ENCODE results near the gene KRT84. TPM values are rescaled to one million over a fixed set of nuclear protein-coding genes. Genes with fewer than 3 reads are reported as not detected.

Gene KRT84
- total RNA-seq, 1 experiment from 2014 or later: not detected

GRCh38 chr12:52332381-52332780 lies 53.1 kb downstream of the KRT84 start:
- DNase-seq (ENCODE audit: low read depth, low spot score): no peak
- ChIA-PET POLR2A (interaction anchor here (0.9 kb wide), 1 partner anchor 24 kb away, joined by 4 read pairs; no protein-coding TSS in a partner anchor), CTCF (no interaction called here), RAD21 (ENCODE audit: low non-redundant PET in 1 of 2, low total read pairs in 2 of 2, uncharacterized antibody in 2 of 2, unreplicated experiment in 2 of 2) (no interaction called here)
- TF ChIP-seq SIN3A (IDR thresholded peaks at IDR 0.05; ENCODE audit: low read depth) (no peak), CBX3 (IDR thresholded peaks at IDR 0.05; ENCODE audit: low read depth) (no peak), EZH2 (IDR thresholded peaks at IDR 0.05) (no peak)
- Histone ChIP-seq H4K20me1 (ENCODE audit: insufficient read depth) (no peaks in the 10 kb centered on the region), H3K9ac (ENCODE audit: low read length) (no peak overlapping the region), H3K4me1 (ENCODE audit: control insufficient read depth in 1 of 2, insufficient read depth in 2 of 2, low read length in 2 of 2) (peaks cover 0 to 17% of the 10 kb centered on the region in 2 experiments; a peak in 2 of 4 replicates), H3K9me2 (ENCODE audit: insufficient read depth) (no peaks in the 10 kb centered on the region), H3K4me3 (replicated peaks in 1 of 2; ENCODE audit: low read depth in 1 of 2, low read length in 2 of 2) (no peak overlapping the region), H3K4me2 (ENCODE audit: low read length) (no peak overlapping the region), H3K27ac (ENCODE audit: low read depth, low read length) (no peak overlapping the region), H2AFZ (ENCODE audit: low read depth, low read length, poor library complexity, severe bottlenecking) (no peak overlapping the region), H3K27me3 (ENCODE audit: insufficient read depth, low read length) (no peaks in the 10 kb centered on the region), H3K9me3 (ENCODE audit: control insufficient read depth in 1 of 2, insufficient read depth in 1 of 2, low read depth in 1 of 2, low read length in 2 of 2) (no peaks in the 10 kb centered on the region), H3K36me3 (ENCODE audit: control insufficient read depth in 1 of 2, insufficient read depth in 2 of 2, low read length in 2 of 2) (no peaks in the 10 kb centered on the region), H3K79me2 (ENCODE audit: insufficient read depth, low read length) (no peaks in the 10 kb centered on the region)
- ATAC-seq: no peak
- intact Hi-C loops (cut with micrococcal nuclease): no loop called here
- no TSS peak for BruUV-seq (replicated peaks)

GRCh38 chr12:52331833-52332232 lies 53.6 kb downstream of the KRT84 start:
- intact Hi-C loops (cut with micrococcal nuclease): no loop called here
- Histone ChIP-seq H3K4me1 (ENCODE audit: control insufficient read depth in 1 of 2, insufficient read depth in 2 of 2, low read length in 2 of 2) (peaks cover 0 to 18% of the 10 kb centered on the region in 2 experiments; a peak in 2 of 4 replicates), H3K36me3 (ENCODE audit: control insufficient read depth in 1 of 2, insufficient read depth in 2 of 2, low read length in 2 of 2) (no peaks in the 10 kb centered on the region), H4K20me1 (ENCODE audit: insufficient read depth) (no peaks in the 10 kb centered on the region), H3K79me2 (ENCODE audit: insufficient read depth, low read length) (no peaks in the 10 kb centered on the region), H3K9me3 (ENCODE audit: control insufficient read depth in 1 of 2, insufficient read depth in 1 of 2, low read depth in 1 of 2, low read length in 2 of 2) (no peaks in the 10 kb centered on the region), H3K9me2 (ENCODE audit: insufficient read depth) (no peaks in the 10 kb centered on the region), H3K27ac (ENCODE audit: low read depth, low read length) (no peak overlapping the region), H2AFZ (ENCODE audit: low read depth, low read length, poor library complexity, severe bottlenecking) (no peak overlapping the region), H3K27me3 (ENCODE audit: insufficient read depth, low read length) (no peaks in the 10 kb centered on the region), H3K4me2 (ENCODE audit: low read length) (no peak overlapping the region), H3K9ac (ENCODE audit: low read length) (no peak overlapping the region), H3K4me3 (replicated peaks in 1 of 2; ENCODE audit: low read depth in 1 of 2, low read length in 2 of 2) (no peak overlapping the region)
- no peak for DNase-seq (ENCODE audit: low read depth, low spot score)
- TF ChIP-seq EGR1 (IDR thresholded peaks at IDR 0.05; ENCODE audit: low read depth) (no peak), CBX3 (IDR thresholded peaks at IDR 0.05; ENCODE audit: low read depth) (no peak), JUND (IDR thresholded peaks at IDR 0.05) (no peak), ELF1 (IDR thresholded peaks at IDR 0.05; ENCODE audit: borderline replicate concordance, low read depth) (no peak), SRF (IDR thresholded peaks at IDR 0.05; ENCODE audit: low read depth) (no peak), REST (IDR thresholded peaks at IDR 0.05; ENCODE audit: low read depth) (no peak), MAX (IDR thresholded peaks at IDR 0.05) (no peak), SIN3A (IDR thresholded peaks at IDR 0.05; ENCODE audit: low read depth) (no peak), YY1 (IDR thresholded peaks at IDR 0.05; ENCODE audit: extremely low read depth, insufficient replicate concordance, low read depth, low read length) (no peak), ZBTB33 (IDR thresholded peaks at IDR 0.05; ENCODE audit: extremely low read depth, insufficient replicate concordance, low read length) (no peak), TCF7L2 (IDR thresholded peaks at IDR 0.05; ENCODE audit: borderline replicate concordance, extremely low read depth, insufficient read depth, insufficient read length) (no peak)
- RAD21 ChIA-PET (ENCODE audit: low non-redundant PET in 1 of 2, low total read pairs in 2 of 2, uncharacterized antibody in 2 of 2, unreplicated experiment in 2 of 2): no interaction called here
- CTCF ChIA-PET: interaction anchor here (1.0 to 1.5 kb wide), 2 partner anchors 16 to 547 kb away, joined by 3 read pairs; no protein-coding TSS in a partner anchor
- BruUV-seq (replicated peaks): no TSS peak
- no peak for ATAC-seq
- POLR2A ChIA-PET: interaction anchor here (1.2 kb wide), 1 partner anchor 51 kb away, joined by 3 read pairs; no protein-coding TSS in a partner anchor

All from HCT116 (cell line).